Endothelial cell of hepatic sinusoid (primary cell): ENCODE results near the gene CDK5RAP1.

Experiments used
- in situ Hi-C: cut with HindIII; loops from 2 replicates; pipeline ENCODE4 v1.10.0; 2017; ENCODE audit warnings: low sequenced_read_pairs

Gene CDK5RAP1

GRCh38 chr20:33387177-33387576 is 14.1 kb downstream of the CDK5RAP1 start:
- in situ Hi-C loops = no loop called here

DNA sequence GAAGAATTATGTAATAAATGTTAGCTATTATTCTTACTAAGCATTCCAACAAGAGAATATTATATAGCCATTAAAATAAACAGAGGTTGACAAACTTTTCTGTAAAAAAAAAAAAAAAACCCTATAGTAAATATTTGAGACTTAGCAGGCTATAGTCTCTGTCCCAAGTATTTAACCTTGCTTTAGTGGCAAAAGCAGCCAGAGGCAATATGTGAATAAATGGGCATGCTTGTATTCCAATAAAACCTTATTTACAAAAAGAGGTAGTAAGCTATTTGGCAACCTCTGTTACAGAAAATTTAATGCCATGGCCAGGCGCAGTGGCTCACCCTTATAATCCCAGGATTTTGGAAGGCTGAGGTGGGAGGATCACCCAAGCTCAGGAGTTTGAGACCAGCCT is 14.6 kb downstream of the CDK5RAP1 start:
- in situ Hi-C loops = no loop called here

DNA sequence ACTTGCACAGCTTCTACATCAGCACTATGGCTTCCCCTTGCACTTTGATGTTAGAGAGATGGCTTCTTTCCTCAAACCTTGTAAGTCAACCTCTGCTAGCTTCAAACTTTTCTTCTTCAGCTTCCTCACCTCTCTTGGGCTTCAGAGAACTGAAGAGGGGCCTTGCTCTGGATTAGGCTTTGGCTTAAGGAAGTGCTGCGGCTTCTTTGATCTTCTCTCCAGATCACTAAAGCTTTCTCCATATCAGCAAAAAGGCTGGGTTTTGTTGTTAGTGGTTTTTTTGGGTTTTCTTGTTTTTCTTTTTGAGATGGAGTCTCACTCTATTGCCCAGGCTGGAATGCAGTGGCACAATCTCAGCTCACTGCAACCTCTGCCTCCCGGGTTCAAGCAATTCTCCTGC is 24.0 kb downstream of the CDK5RAP1 start:
- in situ Hi-C loops = no loop called here

GRCh38 chr20:33373735-33374605 is 27.3 kb downstream of the CDK5RAP1 start:
- in situ Hi-C loops = no loop called here

DNA sequence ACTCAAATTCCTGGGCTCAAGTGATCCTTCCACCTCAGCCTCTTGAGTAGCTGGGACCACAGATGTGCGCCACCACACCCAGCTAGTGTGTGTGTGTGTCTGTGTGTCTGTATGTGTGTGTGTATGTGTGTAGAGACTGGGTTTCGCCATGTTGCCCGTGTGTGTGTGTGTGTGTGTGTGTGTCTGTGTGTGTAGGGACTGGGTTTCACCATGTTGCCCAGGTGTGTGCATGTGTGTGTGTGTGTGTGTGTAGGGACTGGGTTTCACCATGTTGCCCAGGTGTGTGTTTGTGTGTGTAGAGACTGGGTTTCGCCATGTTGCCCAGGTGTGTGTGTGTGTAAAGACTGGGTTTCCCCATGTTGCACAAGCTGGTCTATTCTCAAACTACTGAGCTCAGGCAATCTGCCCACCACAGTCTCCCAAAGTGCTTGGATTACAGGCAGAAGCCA is 28.3 kb downstream of the CDK5RAP1 start:
- in situ Hi-C loops = no loop called here

DNA sequence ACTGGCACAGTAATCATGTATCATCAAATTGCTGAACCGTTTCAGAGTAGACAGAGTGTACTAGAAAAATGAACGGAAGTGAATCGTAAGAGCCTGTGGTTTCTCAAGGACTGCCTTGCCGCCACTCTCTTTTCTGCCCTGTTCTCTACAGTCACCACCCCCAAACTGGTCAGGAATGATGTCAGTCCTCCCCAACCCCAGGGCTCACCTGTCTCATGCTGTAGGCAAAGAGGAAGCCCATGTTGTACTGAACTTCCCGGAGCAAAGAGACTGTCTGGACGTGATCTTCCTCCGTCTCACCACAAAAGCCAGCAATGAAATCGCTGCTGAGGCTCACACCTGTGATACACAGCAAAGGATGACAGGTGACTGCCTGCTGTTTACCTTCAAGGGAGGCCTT is 31.0 kb downstream of the CDK5RAP1 start:
- in situ Hi-C loops = no loop called here

DNA sequence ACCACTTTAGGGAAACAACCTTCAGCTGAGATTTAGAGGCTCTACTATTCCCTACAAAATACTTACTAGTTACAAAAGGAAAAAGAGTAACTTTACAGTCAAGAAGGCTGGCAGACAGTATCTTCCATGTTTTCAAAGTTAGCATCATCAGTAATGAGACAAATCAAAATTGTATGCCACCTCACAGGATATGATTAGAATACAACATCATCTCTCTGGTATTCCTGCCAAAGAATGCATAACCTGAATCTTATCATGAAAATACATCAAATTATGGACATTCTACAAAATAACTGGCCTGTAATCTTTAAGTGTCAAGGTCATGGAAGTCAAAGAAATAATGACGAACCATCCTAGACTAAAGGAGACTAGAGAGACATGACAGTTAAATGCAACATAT is 38.4 kb downstream of the CDK5RAP1 start:
- in situ Hi-C loops = no loop called here

DNA sequence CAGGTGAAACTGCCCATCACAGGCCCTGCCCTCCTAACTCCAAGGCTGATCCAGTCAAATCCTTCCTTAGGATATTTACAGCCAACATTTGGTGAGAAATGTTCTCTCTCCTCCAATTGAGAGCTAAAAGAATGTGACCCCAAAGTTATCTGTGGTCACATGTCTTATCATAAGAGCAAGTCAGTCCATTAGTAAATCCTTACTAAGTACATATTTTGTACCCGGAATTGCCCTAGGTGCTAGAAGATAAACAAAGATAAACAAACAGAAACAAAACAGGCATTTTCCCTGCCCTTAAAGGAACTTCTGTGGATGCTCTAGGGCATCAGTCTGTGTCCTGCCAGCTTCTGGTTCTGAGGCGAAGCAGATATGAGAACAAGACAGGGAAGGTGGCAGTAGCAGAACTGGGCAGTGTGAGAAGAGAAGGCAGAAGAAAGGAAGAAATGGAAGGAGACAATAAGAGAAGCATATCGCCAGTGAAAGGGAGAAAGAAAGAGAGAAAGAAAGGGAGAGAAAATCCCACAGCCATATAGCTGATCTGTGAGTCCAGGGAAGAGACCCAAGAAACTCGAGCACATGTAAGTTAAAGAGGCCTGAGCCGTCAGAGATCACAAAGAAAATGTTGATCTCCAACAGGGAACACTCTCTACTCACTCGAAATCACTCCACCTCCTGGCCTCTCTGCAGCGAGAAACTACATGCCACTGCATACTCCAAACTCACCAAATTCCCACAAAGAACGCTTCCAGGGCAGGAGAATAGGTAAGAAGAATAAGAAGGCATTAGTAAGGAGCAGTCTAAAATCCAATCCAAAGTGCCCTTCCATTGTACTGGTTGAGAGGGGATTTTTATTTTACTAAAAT is 41.7 kb downstream of the CDK5RAP1 start:
- in situ Hi-C loops = no loop called here

DNA sequence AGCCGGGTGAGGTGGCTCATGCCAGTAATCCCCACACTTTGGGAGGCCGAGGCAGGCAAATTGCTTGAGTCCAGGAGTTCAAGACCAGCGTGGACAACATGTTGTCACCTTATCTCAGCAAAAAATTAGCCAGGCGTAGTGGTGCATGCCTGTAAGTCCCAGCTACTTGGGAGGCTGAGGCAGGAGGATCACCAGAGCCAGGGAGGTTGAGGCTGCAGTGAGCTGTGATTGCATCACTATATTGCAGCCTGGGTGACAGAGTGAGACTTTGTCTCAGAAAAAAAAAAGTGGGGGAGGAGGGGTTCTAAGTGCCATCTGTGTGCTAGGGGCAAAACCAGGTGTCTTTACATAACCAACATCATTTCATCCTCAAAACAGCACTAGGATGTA is 48.3 kb downstream of the CDK5RAP1 start:
- in situ Hi-C loops = no loop called here

- in situ Hi-C loops = no loop called here
These were observed 48.9 kb downstream of the CDK5RAP1 start for GRCh38 chr20:33352258-33353012.

DNA sequence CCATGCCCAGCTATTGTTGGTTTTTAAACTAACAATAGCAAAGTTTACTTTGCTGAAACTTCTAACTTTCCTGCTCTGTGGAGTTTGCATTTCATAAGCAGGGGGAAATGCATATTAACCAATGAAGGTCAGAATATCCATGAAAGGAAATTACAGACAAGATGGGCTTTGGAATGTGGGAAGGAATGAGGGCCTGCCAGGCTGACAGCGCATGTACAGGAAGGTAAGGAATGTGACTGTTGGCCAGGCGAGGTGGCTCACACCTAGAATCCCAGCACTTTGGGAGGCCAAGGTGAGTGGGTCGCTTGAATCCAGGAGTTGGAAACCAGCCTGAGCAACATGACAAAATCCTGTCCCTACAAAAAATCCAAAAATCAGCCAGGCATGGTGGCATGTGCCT is 49.6 kb downstream of the CDK5RAP1 start:
- in situ Hi-C loops = no loop called here

DNA sequence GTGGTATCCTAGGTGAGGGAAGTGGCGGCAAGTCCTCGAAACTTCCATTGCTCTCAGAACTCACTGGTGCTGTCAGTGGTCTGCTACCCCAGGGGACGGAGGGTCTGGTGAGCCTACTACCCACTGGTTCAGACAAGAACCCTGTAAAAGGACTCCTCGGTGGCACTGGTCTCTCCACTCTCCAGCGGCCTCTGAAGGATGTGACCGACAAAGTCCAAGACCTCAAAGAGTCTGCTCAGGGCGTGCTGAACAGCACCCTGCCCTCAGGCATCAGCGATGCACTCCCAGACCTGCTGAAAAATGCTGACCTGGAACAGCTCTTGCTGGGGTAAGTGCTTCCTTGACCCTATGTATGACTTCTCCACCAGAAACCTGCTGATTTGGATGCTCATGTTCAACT is 51.8 kb downstream of the CDK5RAP1 start:
- in situ Hi-C loops = no loop called here

- in situ Hi-C loops = no loop called here
These were observed 53.0 kb downstream of the CDK5RAP1 start for GRCh38 chr20:33348136-33348937.

GRCh38 chr20:33345342-33345741 is 56.0 kb downstream of the CDK5RAP1 start:
- in situ Hi-C loops = no loop called here

DNA sequence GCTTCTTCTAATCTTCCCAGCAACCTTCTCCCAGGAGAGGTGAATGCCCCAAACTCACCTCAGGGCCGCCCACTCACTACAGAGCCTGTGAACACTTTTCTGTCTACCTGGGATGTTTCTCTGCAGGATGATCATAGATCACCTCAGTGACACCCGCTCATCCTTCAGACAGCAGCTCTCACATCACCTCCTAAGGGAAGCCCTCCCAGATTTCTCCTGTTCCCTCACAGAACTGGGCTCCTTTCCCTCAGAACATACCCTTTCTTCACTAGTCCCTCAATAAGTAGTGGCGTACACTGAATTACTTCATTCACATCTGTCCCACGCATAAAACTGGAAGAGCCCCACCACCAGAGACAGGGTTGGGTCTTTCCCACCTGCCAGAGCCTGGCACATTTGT is 57.8 kb downstream of the CDK5RAP1 start:
- in situ Hi-C loops = no loop called here

- in situ Hi-C loops = no loop called here
These were observed 61.7 kb downstream of the CDK5RAP1 start for GRCh38 chr20:33339515-33340058.

- in situ Hi-C loops = no loop called here
These were observed 62.7 kb downstream of the CDK5RAP1 start for GRCh38 chr20:33338467-33339258.

DNA sequence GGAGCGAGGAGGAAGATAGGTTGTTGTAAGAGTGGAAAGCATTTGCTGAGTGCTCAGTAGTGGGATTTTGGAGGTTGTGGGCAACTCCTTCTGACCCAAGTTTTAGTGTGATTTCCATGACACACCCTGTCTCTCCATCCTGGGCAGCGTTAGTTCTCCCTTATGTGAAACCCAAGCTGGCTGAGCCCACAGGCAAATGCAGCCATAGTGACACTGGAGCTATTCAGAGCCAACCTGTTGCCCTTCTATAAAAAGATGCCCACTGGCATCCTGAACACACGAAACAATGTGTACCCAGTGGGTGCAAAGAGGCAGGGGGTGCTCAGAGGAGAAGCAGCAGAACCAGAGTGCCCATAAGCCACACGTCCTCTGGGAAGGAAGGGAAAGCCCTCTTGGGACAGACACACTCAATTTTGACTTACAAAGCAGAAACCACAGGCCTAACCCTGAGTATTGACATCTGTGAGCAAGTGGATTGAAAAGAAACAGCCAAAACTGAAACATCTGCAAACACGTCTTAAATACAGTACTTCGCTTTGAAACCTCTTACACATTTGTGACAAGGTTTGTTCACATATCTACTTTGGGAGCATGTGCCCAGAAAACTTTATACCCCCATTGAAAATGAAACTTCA is 63.7 kb downstream of the CDK5RAP1 start:
- in situ Hi-C loops = no loop called here

DNA sequence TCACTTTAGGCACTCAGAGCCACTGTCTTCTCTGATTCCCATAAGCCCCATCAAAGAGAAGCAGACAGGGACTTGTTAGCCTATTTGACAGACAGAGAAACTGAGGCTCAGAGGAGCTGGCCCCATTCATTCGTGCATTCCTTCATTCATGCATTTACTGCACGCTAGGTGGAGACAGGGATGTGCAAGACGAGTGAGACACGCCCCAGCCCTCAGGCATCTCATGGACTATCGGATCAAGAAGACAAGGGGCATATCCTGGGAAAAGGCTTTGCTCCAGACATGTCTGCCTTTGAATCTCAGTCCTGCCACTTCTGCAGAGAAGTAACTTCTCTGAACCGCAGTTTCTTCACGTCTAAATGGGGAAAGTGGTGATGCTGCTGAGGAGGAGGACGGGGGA is 64.2 kb downstream of the CDK5RAP1 start:
- in situ Hi-C loops = no loop called here
